Activated effector memory CD4-positive, alpha-beta T cell treated with anti-CD3 and anti-CD28 coated beads, Interleukin-2, amount 50 U/mL, for 16 hours (primary cell): ENCODE results near the gene TTF1.
"Not testable (repeated sequence)": the region's sequence is repeated elsewhere in the genome, so short reads cannot be mapped to it uniquely, and the experiment has no call there.

Source experiments
- DNase-seq: peaks from one replicate; pipeline ENCODE4 v3.0.0-alpha.2; 2020

The TTF1 gene

GRCh38 chr9:132412089-132412488 lies 5.4 kb upstream of the TTF1 start:
- peak; percentile 63 for DNase-seq

GRCh38 chr9:132411091-132411508 lies 4.5 kb upstream of the TTF1 start:
- peak; percentile 89 for DNase-seq

GRCh38 chr9:132410642-132411041 lies 4.0 kb upstream of the TTF1 start:
- DNase-seq = peak; percentile 67

GRCh38 chr9:132409828-132410528 lies 3.3 kb upstream of the TTF1 start, which contains the start of gene CFAP77:
Gene CFAP77, plus strand, starts transcription at chr9:132410211. Its CDS starts 61 bp downstream, at chr9:132410272.
- peak; percentile 76 for DNase-seq

GRCh38 chr9:132408521-132408920 lies 1.9 kb upstream of the TTF1 start:
- peak; percentile 33 for DNase-seq

- peak; percentile 54 for DNase-seq
These were observed 556 bp upstream of the TTF1 start for GRCh38 chr9:132407196-132407595.

- peak; percentile 66 for DNase-seq
These were observed 2.3 kb downstream of the TTF1 start for GRCh38 chr9:132404228-132404881.

- peak; percentile 21 for DNase-seq
These were observed 4.8 kb downstream of the TTF1 start for GRCh38 chr9:132401824-132402223.

GRCh38 chr9:132395560-132395959 lies 11.1 kb downstream of the TTF1 start:
- no peak for DNase-seq

GRCh38 chr9:132391449-132391848 lies 15.2 kb downstream of the TTF1 start:
- no peak for DNase-seq

GRCh38 chr9:132390966-132391365 lies 15.7 kb downstream of the TTF1 start:
- no peak for DNase-seq

- DNase-seq = no peak
These were observed 19.5 kb downstream of the TTF1 start for GRCh38 chr9:132387133-132387532.

GRCh38 chr9:132384376-132384775 lies 22.3 kb downstream of the TTF1 start:
- DNase-seq = no peak

GRCh38 chr9:132383462-132383883 lies 23.2 kb downstream of the TTF1 start:
- no peak for DNase-seq

- no peak for DNase-seq
These were observed 24.6 kb downstream of the TTF1 start for GRCh38 chr9:132381966-132382541.

- DNase-seq = not testable (repeated sequence)
These were observed 28.2 kb downstream of the TTF1 start for GRCh38 chr9:132378416-132378815.

- DNase-seq = not testable (repeated sequence)
These were observed 28.9 kb downstream of the TTF1 start for GRCh38 chr9:132377769-132378168.

- DNase-seq = no peak
These were observed 34.2 kb downstream of the TTF1 start for GRCh38 chr9:132372177-132373095.

- DNase-seq = no peak
These were observed 36.0 kb downstream of the TTF1 start for GRCh38 chr9:132370592-132370991.

- no peak for DNase-seq
These were observed 37.2 kb downstream of the TTF1 start for GRCh38 chr9:132369421-132369820.

GRCh38 chr9:132367613-132368313 lies 38.9 kb downstream of the TTF1 start:
- no peak for DNase-seq

GRCh38 chr9:132366481-132366880 lies 40.2 kb downstream of the TTF1 start:
- DNase-seq = no peak
